Fibroblast of lung (primary cell): ENCODE measurements around the gene KCNQ4. TPM values are rescaled to one million over a fixed set of nuclear protein-coding genes. Genes with fewer than 3 reads are reported as not detected.
A peak's percentile ranks its signal among the peaks of the same experiment; 100 is the strongest.

Experiments used
- DNase-seq, 2 donors: peaks; one replicate each; pipeline versions ENCODE4 v3.0.0 to v3.0.0-alpha.2; 2010; ENCODE audit warnings: low read depth in 2 of 2
- H2AFZ ChIP-seq: 2 replicates; pipeline ENCODE4 v1.5.1; 2012; ENCODE audit warnings: low read length, control low read depth, inconsistent platforms
- H3K27ac ChIP-seq: 2 replicates; pipeline ENCODE4 v1.5.1; 2011; ENCODE audit warnings: low read length, control low read depth; ENCODE audit not compliant: insufficient read depth
- H3K27me3 ChIP-seq: 2 replicates; pipeline ENCODE4 v1.5.1; 2011; ENCODE audit warnings: mild to moderate bottlenecking, low read length; ENCODE audit not compliant: control insufficient read depth, insufficient read depth
- H3K36me3 ChIP-seq: 2 replicates; pipeline ENCODE4 v1.5.1; 2011; ENCODE audit warnings: low read length; ENCODE audit not compliant: control insufficient read depth, insufficient read depth
- H3K4me1 ChIP-seq: 2 replicates; pipeline ENCODE4 v1.5.1; 2011; ENCODE audit warnings: low read length; ENCODE audit not compliant: control insufficient read depth, insufficient read depth; ENCODE audit errors: extremely low read depth
- H3K4me2 ChIP-seq: 2 replicates; pipeline ENCODE4 v1.5.1; 2011; ENCODE audit warnings: low read length, control low read depth; ENCODE audit not compliant: insufficient read depth; ENCODE audit errors: extremely low read depth
- H3K4me3 ChIP-seq, 4 experiments: fragments of 200-600 bp in 1 of 4; sonication (generic) in 1 of 4; replicated peaks in 1 of 4; 2 replicates each; pipeline ENCODE4 v1.5.1; 2011 to 2016; ENCODE audit warnings: low read length in 4 of 4, low read depth in 3 of 4, mild to moderate bottlenecking in 3 of 4, control low read depth in 2 of 4, inconsistent platforms in 1 of 4, mixed read lengths in 1 of 4; ENCODE audit not compliant: insufficient read depth in 1 of 4; ENCODE audit errors: control extremely low read depth in 1 of 4
- H3K79me2 ChIP-seq: 2 replicates; pipeline ENCODE4 v1.5.1; 2012; ENCODE audit warnings: mild to moderate bottlenecking, low read length, inconsistent platforms; ENCODE audit not compliant: control insufficient read depth, insufficient read depth
- H3K9ac ChIP-seq: 2 replicates; pipeline ENCODE4 v1.5.1; 2011; ENCODE audit warnings: mild to moderate bottlenecking, low read length, control low read depth; ENCODE audit not compliant: insufficient read depth
- H3K9me3 ChIP-seq: 2 replicates; pipeline ENCODE4 v1.5.1; 2012; ENCODE audit warnings: low read depth, low read length; ENCODE audit not compliant: control insufficient read depth, insufficient read depth
- H4K20me1 ChIP-seq: 2 replicates; pipeline ENCODE4 v1.5.1; 2011; ENCODE audit warnings: low read length; ENCODE audit not compliant: control insufficient read depth, insufficient read depth; ENCODE audit errors: extremely low read depth
- CTCF ChIP-seq, 2 donors: IDR thresholded peaks in 1 of 2; conservative IDR thresholded peaks in 1 of 2; 1 replicate in 1 of 2; 2 replicates in 1 of 2; pipeline ENCODE4 v1.5.1; 2011 to 2012; ENCODE audit warnings: low read length in 2 of 2, control low read depth in 1 of 2, inconsistent platforms in 1 of 2, low read depth in 1 of 2, mild to moderate bottlenecking in 1 of 2
- EZH2 ChIP-seq: IDR thresholded peaks from 2 replicates; pipeline ENCODE4 v1.5.1; 2012; ENCODE audit warnings: low read length, control low read depth, mild to moderate bottlenecking; ENCODE audit errors: missing control alignments
- polyA plus RNA-seq, 2 donors: library from polyadenylated mRNA; depleted of rRNA in 1 of 2; stranded (reverse) in 1 of 2; unstranded in 1 of 2; fragments of >200 nt; gene quantifications; 2 replicates each; pipeline ENCODE4 v1.2.1, GENCODE V29; 2011 to 2012; ENCODE audit warnings: missing spikeins in 1 of 2
- total RNA-seq: library from RNA; depleted of rRNA; stranded (reverse); fragments of >200 nt; gene quantifications from 2 replicates; pipeline ENCODE4 v1.2.1, GENCODE V29; 2014

KCNQ4 gene
- total and polyA plus RNA-seq, 2 donors (not counting 1 experiment from before 2014, with no cell fraction given) = under 0.01 to 0.03 TPM

DNA sequence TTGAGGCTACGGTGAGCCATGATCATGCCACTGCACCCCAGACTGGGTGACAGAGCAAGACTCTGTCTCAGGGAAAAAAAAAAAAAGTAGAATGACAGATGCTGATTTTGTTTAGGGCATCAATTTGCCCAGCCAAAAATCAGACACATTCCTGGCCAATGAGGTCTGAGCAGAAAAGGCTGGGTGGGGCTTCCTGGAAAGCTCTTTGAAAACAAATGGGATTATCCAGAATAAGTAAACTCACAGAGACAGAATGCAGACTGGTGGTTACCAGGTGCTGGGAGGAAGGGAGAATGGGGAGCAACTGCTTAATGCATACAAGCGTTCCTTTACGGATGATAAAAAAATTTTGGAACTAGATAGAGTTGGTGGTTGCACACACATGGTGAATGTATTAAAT is 88.7 kb downstream of the KCNQ4 start:
- no peak overlapping the region for H3K27ac ChIP-seq
- H3K9ac ChIP-seq = no peak overlapping the region
- H3K4me3 ChIP-seq = no peak overlapping the region
- H2AFZ ChIP-seq = no peak overlapping the region
- H3K79me2 ChIP-seq = no peaks in the 10 kb centered on the region
- no peaks in the 10 kb centered on the region for H3K9me3 ChIP-seq
- H4K20me1 ChIP-seq = no peaks in the 10 kb centered on the region
- TF ChIP-seq CTCF (conservative IDR thresholded peaks at IDR 0.05 in 1 of 2, IDR thresholded peaks at IDR 0.05 in 1 of 2; ENCODE audit: low read depth in 1 of 2, low read length in 2 of 2) = no peak
- TF ChIP-seq EZH2 = no peak
- DNase-seq = no peak
- no peak overlapping the region for H3K4me2 ChIP-seq
- H3K36me3 ChIP-seq = no peaks in the 10 kb centered on the region
- peaks cover 8% of the 10 kb centered on the region for H3K4me1 ChIP-seq
- H3K27me3 ChIP-seq = no peaks in the 10 kb centered on the region

- Histone ChIP-seq H3K9ac (no peak overlapping the region), H3K4me1 (peaks cover 10% of the 10 kb centered on the region), H3K36me3 (no peaks in the 10 kb centered on the region), H3K27ac (no peak overlapping the region), H2AFZ (no peak overlapping the region), H3K27me3 (no peaks in the 10 kb centered on the region), H4K20me1 (no peaks in the 10 kb centered on the region), H3K9me3 (no peaks in the 10 kb centered on the region), H3K4me3 (no peak overlapping the region), H3K79me2 (no peaks in the 10 kb centered on the region), H3K4me2 (no peak overlapping the region)
- DNase-seq = no peak
- TF ChIP-seq EZH2 (no peak), CTCF (conservative IDR thresholded peaks at IDR 0.05 in 1 of 2, IDR thresholded peaks at IDR 0.05 in 1 of 2; ENCODE audit: low read depth in 1 of 2, low read length in 2 of 2) (no peak)
Observed at GRCh38 chr1:40873863-40874472, 90.4 kb downstream of the KCNQ4 start.

GRCh38 chr1:40876436-40876761 is 92.8 kb downstream of the KCNQ4 start:
- Histone ChIP-seq H3K79me2 (no peaks in the 10 kb centered on the region), H3K27ac (peak overlapping the region; percentile 66), H3K27me3 (no peaks in the 10 kb centered on the region), H3K9ac (no peak overlapping the region), H2AFZ (no peak overlapping the region), H3K4me1 (peaks cover 10% of the 10 kb centered on the region), H3K36me3 (no peaks in the 10 kb centered on the region), H4K20me1 (no peaks in the 10 kb centered on the region), H3K4me2 (no peak overlapping the region), H3K9me3 (no peaks in the 10 kb centered on the region), H3K4me3 (no peak overlapping the region)
- TF ChIP-seq EZH2 (no peak), CTCF (conservative IDR thresholded peaks at IDR 0.05 in 1 of 2, IDR thresholded peaks at IDR 0.05 in 1 of 2; ENCODE audit: low read depth in 1 of 2, low read length in 2 of 2) (no peak)
- DNase-seq = no peak
